ENCODE data around the gene ST8SIA1. TPM values are rescaled to one million over a fixed set of nuclear protein-coding genes. Genes with fewer than 3 reads are reported as not detected.
A peak's percentile ranks its signal among the peaks of the same experiment; 100 is the strongest.

ST8SIA1 gene
- total RNA-seq, 1 experiment from 2014 or later: not detected

GRCh38 chr12:22287776-22288621 lies 46.5 kb downstream of the ST8SIA1 start:
- TF ChIP-seq EZH2 (IDR thresholded peaks at IDR 0.05; ENCODE audit: low read length, unreplicated experiment): no peak
- TF ChIP-seq EZH2phosphoT487 (IDR thresholded peaks at IDR 0.05; ENCODE audit: borderline replicate concordance, low read length): no peak
- TF ChIP-seq CTCF (conservative IDR thresholded peaks at IDR 0.05; ENCODE audit: low read depth, low read length): no peak
- ChIA-PET CTCF (no interaction called here), POLR2A (ENCODE audit: unreplicated experiment) (no interaction called here)
- Histone ChIP-seq H3K9me3 (ENCODE audit: low read length) (no peaks in the 10 kb centered on the region), H3K4me3 (ENCODE audit: low read length) (no peak overlapping the region), H3K79me2 (ENCODE audit: low read length) (no peaks in the 10 kb centered on the region), H3F3A (ENCODE audit: low read length, unreplicated experiment) (no peaks in the 10 kb centered on the region), H3K4me1 (ENCODE audit: insufficient read depth, low read length) (peaks cover 7% of the 10 kb centered on the region), H2AFZ (ENCODE audit: low read length) (no peak overlapping the region), H3K27me3 (ENCODE audit: low read length) (no peaks in the 10 kb centered on the region), H4K20me1 (ENCODE audit: low read length) (no peaks in the 10 kb centered on the region), H3K4me2 (ENCODE audit: low read length) (no peak overlapping the region), H3K9me2 (replicated peaks; ENCODE audit: low read length) (no peaks in the 10 kb centered on the region), H3K27ac (ENCODE audit: low read length) (no peak overlapping the region), H3K36me3 (ENCODE audit: low read depth, low read length) (no peaks in the 10 kb centered on the region), H3K9ac (ENCODE audit: low read length) (no peak overlapping the region)
- intact Hi-C loops (cut with micrococcal nuclease): no loop called here
- DNase-seq: no peak
- peak; percentile 20; the same call in 1 of the 2 replicates for ATAC-seq
- no TSS peak for BruUV-seq (replicated peaks)

GRCh38 chr12:22287101-22287500 lies 47.4 kb downstream of the ST8SIA1 start:
- POLR2A ChIA-PET (ENCODE audit: unreplicated experiment): no interaction called here
- no peak for DNase-seq
- Histone ChIP-seq H3K4me1 (ENCODE audit: insufficient read depth, low read length) (peaks cover 16% of the 10 kb centered on the region), H3K27me3 (ENCODE audit: low read length) (no peaks in the 10 kb centered on the region), H3K9me2 (replicated peaks; ENCODE audit: low read length) (no peaks in the 10 kb centered on the region), H3K4me2 (ENCODE audit: low read length) (no peak overlapping the region), H3K9ac (ENCODE audit: low read length) (no peak overlapping the region), H3K4me3 (ENCODE audit: low read length) (no peak overlapping the region), H3F3A (ENCODE audit: low read length, unreplicated experiment) (no peaks in the 10 kb centered on the region), H3K79me2 (ENCODE audit: low read length) (no peaks in the 10 kb centered on the region), H2AFZ (ENCODE audit: low read length) (no peak overlapping the region), H3K36me3 (ENCODE audit: low read depth, low read length) (no peaks in the 10 kb centered on the region), H3K9me3 (ENCODE audit: low read length) (no peaks in the 10 kb centered on the region), H4K20me1 (ENCODE audit: low read length) (no peaks in the 10 kb centered on the region), H3K27ac (ENCODE audit: low read length) (no peak overlapping the region)
- ATAC-seq: no peak
- CTCF ChIA-PET: no interaction called here
- no TSS peak for BruUV-seq (replicated peaks)
- TF ChIP-seq EZH2 (IDR thresholded peaks at IDR 0.05; ENCODE audit: low read length, unreplicated experiment): no peak
- no peak for TF ChIP-seq CTCF (conservative IDR thresholded peaks at IDR 0.05; ENCODE audit: low read depth, low read length)
- no peak for TF ChIP-seq EZH2phosphoT487 (IDR thresholded peaks at IDR 0.05; ENCODE audit: borderline replicate concordance, low read length)
- intact Hi-C loops (cut with micrococcal nuclease): no loop called here

- no peak overlapping the region for H3K27ac ChIP-seq (ENCODE audit: low read length)
- H3K4me2 ChIP-seq (ENCODE audit: low read length): no peak overlapping the region
- no peak overlapping the region for H3K9ac ChIP-seq (ENCODE audit: low read length)
- H3K9me3 ChIP-seq (ENCODE audit: low read length): no peaks in the 10 kb centered on the region
- H4K20me1 ChIP-seq (ENCODE audit: low read length): no peaks in the 10 kb centered on the region
- H2AFZ ChIP-seq (ENCODE audit: low read length): no peak overlapping the region
- intact Hi-C loops (cut with micrococcal nuclease): no loop called here
- DNase-seq (no peak), ATAC-seq (no peak)
- H3K9me2 ChIP-seq (replicated peaks; ENCODE audit: low read length): no peaks in the 10 kb centered on the region
- TF ChIP-seq EZH2 (IDR thresholded peaks at IDR 0.05; ENCODE audit: low read length, unreplicated experiment) (no peak), EZH2phosphoT487 (IDR thresholded peaks at IDR 0.05; ENCODE audit: borderline replicate concordance, low read length) (no peak), CTCF (conservative IDR thresholded peaks at IDR 0.05; ENCODE audit: low read depth, low read length) (no peak)
- peaks cover 19% of the 10 kb centered on the region for H3K4me1 ChIP-seq (ENCODE audit: insufficient read depth, low read length)
- H3K79me2 ChIP-seq (ENCODE audit: low read length): no peaks in the 10 kb centered on the region
- H3K27me3 ChIP-seq (ENCODE audit: low read length): no peaks in the 10 kb centered on the region
- ChIA-PET POLR2A (ENCODE audit: unreplicated experiment) (no interaction called here), CTCF (no interaction called here)
- no peaks in the 10 kb centered on the region for H3F3A ChIP-seq (ENCODE audit: low read length, unreplicated experiment)
- no TSS peak for BruUV-seq (replicated peaks)
- no peaks in the 10 kb centered on the region for H3K36me3 ChIP-seq (ENCODE audit: low read depth, low read length)
- H3K4me3 ChIP-seq (ENCODE audit: low read length): no peak overlapping the region
These were observed 47.9 kb downstream of the ST8SIA1 start for GRCh38 chr12:22286569-22286968.

All from PC-3 (cell line).